GM12801 (cell line): ENCODE results near the gene GAL3ST3.

ENCODE experiments used
- TF ChIP-seq, protein P1 (sequence below): IDR thresholded peaks from one replicate; pipeline ENCODE4 v1.5.1; 2011; ENCODE audit warnings: control low read depth; ENCODE audit not compliant: insufficient read length; ENCODE audit errors: extremely low read depth

Gene GAL3ST3

DNA sequence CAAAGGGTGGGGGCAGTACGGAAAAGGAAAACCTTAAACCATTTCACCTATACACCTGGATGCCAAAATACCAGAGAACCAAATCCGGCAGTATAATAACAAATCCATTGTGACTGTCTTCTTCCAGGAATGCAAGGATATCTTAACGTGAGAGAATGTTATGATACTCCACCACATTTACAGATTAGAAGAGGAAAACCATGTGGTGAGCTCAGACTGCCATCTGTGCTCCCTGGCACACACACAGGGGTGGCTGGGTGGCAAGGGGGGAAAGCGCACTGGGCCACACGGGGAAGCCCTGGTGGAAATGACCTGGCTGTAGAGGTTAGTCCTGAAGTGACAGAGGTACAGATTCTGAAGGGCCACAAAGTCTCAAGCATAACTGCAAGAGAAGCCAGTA lies 56.9 kb downstream of the GAL3ST3 start:
- TF ChIP-seq, protein P1, sequence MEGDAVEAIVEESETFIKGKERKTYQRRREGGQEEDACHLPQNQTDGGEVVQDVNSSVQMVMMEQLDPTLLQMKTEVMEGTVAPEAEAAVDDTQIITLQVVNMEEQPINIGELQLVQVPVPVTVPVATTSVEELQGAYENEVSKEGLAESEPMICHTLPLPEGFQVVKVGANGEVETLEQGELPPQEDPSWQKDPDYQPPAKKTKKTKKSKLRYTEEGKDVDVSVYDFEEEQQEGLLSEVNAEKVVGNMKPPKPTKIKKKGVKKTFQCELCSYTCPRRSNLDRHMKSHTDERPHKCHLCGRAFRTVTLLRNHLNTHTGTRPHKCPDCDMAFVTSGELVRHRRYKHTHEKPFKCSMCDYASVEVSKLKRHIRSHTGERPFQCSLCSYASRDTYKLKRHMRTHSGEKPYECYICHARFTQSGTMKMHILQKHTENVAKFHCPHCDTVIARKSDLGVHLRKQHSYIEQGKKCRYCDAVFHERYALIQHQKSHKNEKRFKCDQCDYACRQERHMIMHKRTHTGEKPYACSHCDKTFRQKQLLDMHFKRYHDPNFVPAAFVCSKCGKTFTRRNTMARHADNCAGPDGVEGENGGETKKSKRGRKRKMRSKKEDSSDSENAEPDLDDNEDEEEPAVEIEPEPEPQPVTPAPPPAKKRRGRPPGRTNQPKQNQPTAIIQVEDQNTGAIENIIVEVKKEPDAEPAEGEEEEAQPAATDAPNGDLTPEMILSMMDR: no peak
